Panc1 (cell line): ENCODE data around the gene COL27A1.
A peak's percentile ranks its signal among the peaks of the same experiment; 100 is the strongest.

Experiments used
- CTCF ChIP-seq: fragments of 450-650 bp; IDR thresholded peaks from 2 replicates; pipeline ENCODE4 v1.5.1; 2017; ENCODE audit warnings: mild to moderate bottlenecking
- POLR2AphosphoS5 ChIP-seq: IDR thresholded peaks from 2 replicates; pipeline ENCODE4 v1.6.1; 2012; ENCODE audit warnings: mild to moderate bottlenecking, low read depth, low read length, moderate library complexity
- SIN3A ChIP-seq: IDR thresholded peaks from 2 replicates; pipeline ENCODE4 v1.6.1; 2012; ENCODE audit warnings: low read depth, mild to moderate bottlenecking, low read length, moderate library complexity, borderline replicate concordance; ENCODE audit not compliant: insufficient read depth
- TCF7L2 ChIP-seq: IDR thresholded peaks from 2 replicates; pipeline ENCODE4 v1.6.1; 2011; ENCODE audit warnings: mild to moderate bottlenecking, low read depth, low read length, inconsistent platforms
- TF ChIP-seq, protein P1 (sequence below), 2 experiments: IDR thresholded peaks; 2 replicates each; pipeline ENCODE4 v1.6.1; 2011 to 2012; ENCODE audit warnings: low read depth in 2 of 2, control low read depth in 1 of 2, low read length in 1 of 2, mild to moderate bottlenecking in 1 of 2, moderate library complexity in 1 of 2; ENCODE audit not compliant: insufficient read depth in 1 of 2

- TF ChIP-seq CTCF (no peak), POLR2AphosphoS5 (no peak), SIN3A (no peak), TCF7L2 (peak; percentile 32)
- TF ChIP-seq, protein P1, sequence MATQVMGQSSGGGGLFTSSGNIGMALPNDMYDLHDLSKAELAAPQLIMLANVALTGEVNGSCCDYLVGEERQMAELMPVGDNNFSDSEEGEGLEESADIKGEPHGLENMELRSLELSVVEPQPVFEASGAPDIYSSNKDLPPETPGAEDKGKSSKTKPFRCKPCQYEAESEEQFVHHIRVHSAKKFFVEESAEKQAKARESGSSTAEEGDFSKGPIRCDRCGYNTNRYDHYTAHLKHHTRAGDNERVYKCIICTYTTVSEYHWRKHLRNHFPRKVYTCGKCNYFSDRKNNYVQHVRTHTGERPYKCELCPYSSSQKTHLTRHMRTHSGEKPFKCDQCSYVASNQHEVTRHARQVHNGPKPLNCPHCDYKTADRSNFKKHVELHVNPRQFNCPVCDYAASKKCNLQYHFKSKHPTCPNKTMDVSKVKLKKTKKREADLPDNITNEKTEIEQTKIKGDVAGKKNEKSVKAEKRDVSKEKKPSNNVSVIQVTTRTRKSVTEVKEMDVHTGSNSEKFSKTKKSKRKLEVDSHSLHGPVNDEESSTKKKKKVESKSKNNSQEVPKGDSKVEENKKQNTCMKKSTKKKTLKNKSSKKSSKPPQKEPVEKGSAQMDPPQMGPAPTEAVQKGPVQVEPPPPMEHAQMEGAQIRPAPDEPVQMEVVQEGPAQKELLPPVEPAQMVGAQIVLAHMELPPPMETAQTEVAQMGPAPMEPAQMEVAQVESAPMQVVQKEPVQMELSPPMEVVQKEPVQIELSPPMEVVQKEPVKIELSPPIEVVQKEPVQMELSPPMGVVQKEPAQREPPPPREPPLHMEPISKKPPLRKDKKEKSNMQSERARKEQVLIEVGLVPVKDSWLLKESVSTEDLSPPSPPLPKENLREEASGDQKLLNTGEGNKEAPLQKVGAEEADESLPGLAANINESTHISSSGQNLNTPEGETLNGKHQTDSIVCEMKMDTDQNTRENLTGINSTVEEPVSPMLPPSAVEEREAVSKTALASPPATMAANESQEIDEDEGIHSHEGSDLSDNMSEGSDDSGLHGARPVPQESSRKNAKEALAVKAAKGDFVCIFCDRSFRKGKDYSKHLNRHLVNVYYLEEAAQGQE (IDR thresholded peaks at IDR 0.05; ENCODE audit: insufficient read depth in 1 of 2, low read depth in 2 of 2, low read length in 1 of 2): no peak
Observed at GRCh38 chr9:114174876-114175771, 19.8 kb downstream of the COL27A1 start.
